ENCODE measurements around the gene SLC27A5.
"Not testable (repeated sequence)": the region's sequence is repeated elsewhere in the genome, so short reads cannot be mapped to it uniquely, and the experiment has no call there.

GRCh38 chr19:58539169-58539559 lies 27.4 kb upstream of the SLC27A5 start:
- not testable (repeated sequence) for TF ChIP-seq CTCF (conservative IDR thresholded peaks at IDR 0.05 in 1 of 2, IDR thresholded peaks at IDR 0.05 in 1 of 2; ENCODE audit: extremely low read depth in 1 of 2, insufficient read depth in 1 of 2, low read depth in 1 of 2, low read length in 2 of 2); EZH2 (IDR thresholded peaks at IDR 0.05; ENCODE audit: borderline replicate concordance, low read length)

All from mammary epithelial cell (primary cell).